Caco-2 (cell line): ENCODE results near the gene GPC5. TPM values are rescaled to one million over a fixed set of nuclear protein-coding genes. Genes with fewer than 3 reads are reported as not detected.
"Not testable (repeated sequence)": the region's sequence is repeated elsewhere in the genome, so short reads cannot be mapped to it uniquely, and the experiment has no call there.

ENCODE experiments used
- BruUV-seq: library from RNA; stranded (reverse); fragments of 400-500 nt; replicated peaks from 2 replicates; lab custom pipeline; 2021; lab: Mats Ljungman, UMichigan
- CTCF ChIA-PET: fragments of 300-600 bp; sonication (Branson Sonifier 250); formaldehyde crosslinking; loops from one replicate; lab custom pipeline; 2022; ENCODE audit warnings: antibody characterized with exemption; lab: Charles Lee
- POLR2A ChIA-PET: fragments of 300-600 bp; sonication (Branson Sonifier 250); formaldehyde crosslinking; loops from one replicate; lab custom pipeline; 2022; ENCODE audit warnings: antibody characterized with exemption; lab: Charles Lee
- DNase-seq, 2 experiments: peaks; one replicate each; pipeline versions ENCODE4 v3.0.0 to v3.0.0-alpha.2; 2020 to 2022
- H3K27me3 ChIP-seq: replicated peaks from 2 replicates; pipeline ENCODE4 v1.6.0; 2011; ENCODE audit warnings: low read length; ENCODE audit not compliant: control insufficient read depth, insufficient read depth
- H3K36me3 ChIP-seq: 2 replicates; pipeline ENCODE4 v1.5.1; 2011; ENCODE audit warnings: low read length; ENCODE audit not compliant: control insufficient read depth, insufficient read depth
- H3K4me1 ChIP-seq: fragments of 250-450 bp; sonication (Bioruptor Pico); 2 replicates; pipeline ENCODE4 v1.5.1; 2020; ENCODE audit warnings: mild to moderate bottlenecking
- H3K4me3 ChIP-seq: 2 replicates; pipeline ENCODE4 v1.5.1; 2011; ENCODE audit warnings: low read depth, mild to moderate bottlenecking, control low read depth, low read length
- H3K9me3 ChIP-seq: fragments of 250-450 bp; sonication (Bioruptor Pico); 2 replicates; pipeline ENCODE4 v1.5.1; 2020; ENCODE audit warnings: mild to moderate bottlenecking, moderate library complexity
- H3K27ac Mint-ChIP-seq: one replicate; pipeline ENCODE4 v1.8.0; 2022; ENCODE audit warnings: mixed read lengths; ENCODE audit not compliant: unreplicated experiment
- H3K27me3 Mint-ChIP-seq: one replicate; pipeline ENCODE4 v1.8.0; 2022; ENCODE audit warnings: mixed read lengths; ENCODE audit not compliant: insufficient read depth, unreplicated experiment
- H3K36me3 Mint-ChIP-seq: one replicate; pipeline ENCODE4 v1.8.0; 2022; ENCODE audit warnings: mild to moderate bottlenecking, mixed read lengths; ENCODE audit not compliant: insufficient read depth, unreplicated experiment
- H3K4me1 Mint-ChIP-seq: one replicate; pipeline ENCODE4 v1.8.0; 2022; ENCODE audit warnings: low read depth, mixed read lengths; ENCODE audit not compliant: unreplicated experiment
- H3K4me3 Mint-ChIP-seq: one replicate; pipeline ENCODE4 v1.8.0; 2022; ENCODE audit warnings: mild to moderate bottlenecking, moderate library complexity, mixed read lengths; ENCODE audit not compliant: unreplicated experiment
- H3K9me3 Mint-ChIP-seq: one replicate; pipeline ENCODE4 v1.8.0; 2022; ENCODE audit warnings: mixed read lengths; ENCODE audit not compliant: unreplicated experiment
- intact Hi-C: fragments of 100-400 bp; cut with micrococcal nuclease; formaldehyde crosslinking; loops from one replicate; pipeline ENCODE4 v1.10.0; 2022; ENCODE audit not compliant: unreplicated experiment
- total RNA-seq: library from RNA; stranded (reverse); gene quantifications from 2 replicates; pipeline ENCODE4 v1.2.3, GENCODE V29; 2022
- TF ChIP-seq, protein P1 (sequence below), 2 experiments: fragments of 200-600 bp in 1 of 2; IDR thresholded peaks; 1 replicate in 1 of 2; 2 replicates in 1 of 2; pipeline versions ENCODE4 v1.5.1 to v1.8.0; 2011 to 2022; ENCODE audit warnings: antibody characterized with exemption in 1 of 2, control low read depth in 1 of 2, inconsistent platforms in 1 of 2, low read depth in 1 of 2, low read length in 1 of 2, mild to moderate bottlenecking in 1 of 2, moderate library complexity in 1 of 2; ENCODE audit not compliant: insufficient read depth in 1 of 2, severe bottlenecking in 1 of 2, unreplicated experiment in 1 of 2

The GPC5 gene
- total RNA-seq, 1 experiment from 2014 or later, result 4.1 TPM

DNA sequence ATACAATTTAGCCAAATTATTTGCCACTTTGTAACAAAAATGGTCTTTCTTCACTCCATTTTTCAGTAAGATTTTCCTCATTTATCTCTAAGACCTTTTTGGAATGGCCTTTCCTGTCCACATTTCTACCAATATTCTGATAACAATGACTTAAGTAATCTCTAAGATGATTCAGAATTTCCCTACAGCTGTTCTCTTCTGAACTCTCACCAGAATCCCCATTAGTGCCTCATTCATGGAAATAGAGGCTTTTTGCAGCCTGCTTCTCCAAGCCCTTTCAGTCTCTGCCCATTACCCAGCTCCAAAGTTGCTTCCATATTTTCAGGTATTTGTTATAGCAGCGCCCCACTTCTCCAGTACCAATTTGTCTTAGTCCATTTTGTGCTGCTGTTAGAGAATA, 867.0 kb downstream of the GPC5 start:
- intact Hi-C loops, result no loop called here
- Histone ChIP-seq H3K36me3 (no peaks in the 10 kb centered on the region), H3K9me3 (no peaks in the 10 kb centered on the region; the same call in 1 of the 2 replicates), H3K4me1 (no peaks in the 10 kb centered on the region), H3K4me3 (no peak overlapping the region), H3K27me3 (no peaks in the 10 kb centered on the region)
- no peaks in the 10 kb centered on the region for H3K27me3 Mint-ChIP-seq
- H3K27ac Mint-ChIP-seq, result no peak overlapping the region
- DNase-seq, result no peak
- no peaks in the 10 kb centered on the region for H3K9me3 Mint-ChIP-seq
- H3K4me3 Mint-ChIP-seq, result no peak overlapping the region
- ChIA-PET POLR2A (no interaction called here), CTCF (no interaction called here)
- H3K36me3 Mint-ChIP-seq, result no peaks in the 10 kb centered on the region
- H3K4me1 Mint-ChIP-seq, result peaks cover 11% of the 10 kb centered on the region
- TF ChIP-seq, protein P1, sequence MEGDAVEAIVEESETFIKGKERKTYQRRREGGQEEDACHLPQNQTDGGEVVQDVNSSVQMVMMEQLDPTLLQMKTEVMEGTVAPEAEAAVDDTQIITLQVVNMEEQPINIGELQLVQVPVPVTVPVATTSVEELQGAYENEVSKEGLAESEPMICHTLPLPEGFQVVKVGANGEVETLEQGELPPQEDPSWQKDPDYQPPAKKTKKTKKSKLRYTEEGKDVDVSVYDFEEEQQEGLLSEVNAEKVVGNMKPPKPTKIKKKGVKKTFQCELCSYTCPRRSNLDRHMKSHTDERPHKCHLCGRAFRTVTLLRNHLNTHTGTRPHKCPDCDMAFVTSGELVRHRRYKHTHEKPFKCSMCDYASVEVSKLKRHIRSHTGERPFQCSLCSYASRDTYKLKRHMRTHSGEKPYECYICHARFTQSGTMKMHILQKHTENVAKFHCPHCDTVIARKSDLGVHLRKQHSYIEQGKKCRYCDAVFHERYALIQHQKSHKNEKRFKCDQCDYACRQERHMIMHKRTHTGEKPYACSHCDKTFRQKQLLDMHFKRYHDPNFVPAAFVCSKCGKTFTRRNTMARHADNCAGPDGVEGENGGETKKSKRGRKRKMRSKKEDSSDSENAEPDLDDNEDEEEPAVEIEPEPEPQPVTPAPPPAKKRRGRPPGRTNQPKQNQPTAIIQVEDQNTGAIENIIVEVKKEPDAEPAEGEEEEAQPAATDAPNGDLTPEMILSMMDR (IDR thresholded peaks at IDR 0.05; ENCODE audit: insufficient read depth in 1 of 2, low read depth in 1 of 2, low read length in 1 of 2, severe bottlenecking in 1 of 2, unreplicated experiment in 1 of 2), result no peak
- BruUV-seq, result no TSS peak

DNA sequence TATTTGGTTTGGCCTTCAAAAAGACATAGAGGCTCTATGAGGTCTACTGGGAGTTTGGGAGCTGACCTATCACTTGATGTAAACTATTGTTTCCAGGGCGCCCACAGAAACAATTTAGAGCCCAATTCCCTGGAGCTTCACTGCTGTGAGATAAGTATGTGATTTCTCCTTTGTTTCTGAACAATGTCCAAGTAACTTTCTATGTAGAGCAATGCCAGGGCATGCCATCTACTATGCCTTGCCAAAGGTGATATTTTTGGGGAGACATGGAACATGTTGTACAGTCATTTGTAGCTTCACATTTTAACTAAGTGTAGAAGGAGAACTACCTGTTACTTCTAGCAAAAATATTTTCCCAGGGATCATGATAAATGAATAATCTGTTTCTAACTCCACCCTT, 872.6 kb downstream of the GPC5 start:
- CTCF ChIA-PET, result no interaction called here
- intact Hi-C loops, result no loop called here
- POLR2A ChIA-PET, result no interaction called here
- no peaks in the 10 kb centered on the region; the same call in 1 of the 2 replicates for H3K27me3 ChIP-seq
- TF ChIP-seq, protein P1 (IDR thresholded peaks at IDR 0.05; ENCODE audit: insufficient read depth in 1 of 2, low read depth in 1 of 2, low read length in 1 of 2, severe bottlenecking in 1 of 2, unreplicated experiment in 1 of 2), result no peak
- H3K9me3 ChIP-seq, result no peaks in the 10 kb centered on the region; the same call in 1 of the 2 replicates
- no peaks in the 10 kb centered on the region for H3K4me1 Mint-ChIP-seq
- H3K9me3 Mint-ChIP-seq, result no peaks in the 10 kb centered on the region
- BruUV-seq, result no TSS peak
- H3K4me3 ChIP-seq, result no peak overlapping the region
- DNase-seq, result no peak
- H3K4me1 ChIP-seq, result no peaks in the 10 kb centered on the region
- no peak overlapping the region for H3K4me3 Mint-ChIP-seq
- no peaks in the 10 kb centered on the region for H3K36me3 ChIP-seq
- no peak overlapping the region for H3K27ac Mint-ChIP-seq
- no peaks in the 10 kb centered on the region for H3K27me3 Mint-ChIP-seq
- no peaks in the 10 kb centered on the region for H3K36me3 Mint-ChIP-seq

DNA sequence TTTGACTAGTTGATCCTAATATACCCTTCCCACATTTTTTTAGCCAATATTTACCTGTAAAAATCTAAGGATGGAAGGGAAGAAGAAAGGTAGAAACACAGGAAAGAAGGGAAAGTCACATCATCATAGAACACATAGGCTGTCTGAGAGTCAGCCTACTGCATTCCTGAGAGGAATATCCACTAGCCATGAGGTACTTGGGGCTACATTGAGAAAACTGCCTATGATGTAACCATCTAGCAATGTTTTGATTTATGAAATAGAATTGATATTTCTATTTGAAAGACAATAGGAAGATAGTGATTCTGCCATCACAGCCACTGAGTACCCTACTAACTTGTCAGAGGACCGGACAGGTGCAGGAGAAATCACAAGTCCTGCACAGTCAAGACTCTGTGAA, 873.8 kb downstream of the GPC5 start:
- intact Hi-C loops, result no loop called here
- BruUV-seq, result no TSS peak
- Mint-ChIP-seq H3K4me3 (no peak overlapping the region), H3K4me1 (no peaks in the 10 kb centered on the region), H3K27me3 (no peaks in the 10 kb centered on the region), H3K36me3 (no peaks in the 10 kb centered on the region), H3K9me3 (no peaks in the 10 kb centered on the region), H3K27ac (no peak overlapping the region)
- Histone ChIP-seq H3K27me3 (no peaks in the 10 kb centered on the region; the same call in 1 of the 2 replicates), H3K9me3 (no peaks in the 10 kb centered on the region; the same call in 1 of the 2 replicates), H3K36me3 (no peaks in the 10 kb centered on the region), H3K4me1 (no peaks in the 10 kb centered on the region), H3K4me3 (no peak overlapping the region)
- TF ChIP-seq, protein P1 (IDR thresholded peaks at IDR 0.05; ENCODE audit: insufficient read depth in 1 of 2, low read depth in 1 of 2, low read length in 1 of 2, severe bottlenecking in 1 of 2, unreplicated experiment in 1 of 2), result no peak
- CTCF ChIA-PET, result no interaction called here
- DNase-seq, result no peak
- POLR2A ChIA-PET, result no interaction called here

DNA sequence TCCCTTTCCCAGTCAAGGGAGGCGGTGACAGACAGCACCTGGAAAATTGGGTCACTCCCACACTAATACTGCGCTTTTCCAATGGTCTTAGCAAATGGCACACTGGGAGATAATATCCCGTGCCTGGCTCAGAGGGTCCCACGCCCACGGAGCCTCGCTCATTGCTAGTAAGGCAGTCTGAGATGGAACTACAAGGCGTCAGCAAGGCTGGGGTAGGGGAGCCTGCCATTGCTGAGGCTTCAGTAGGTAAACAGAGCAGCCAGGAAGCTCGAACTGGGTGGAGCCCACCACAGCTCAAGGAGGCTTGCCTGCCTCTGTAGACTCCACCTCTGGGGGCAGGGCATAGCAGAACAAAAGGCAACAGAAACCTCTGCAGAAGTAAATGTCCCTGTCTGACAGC, 882.6 kb downstream of the GPC5 start:
- H3K4me3 Mint-ChIP-seq, H3K27ac Mint-ChIP-seq, H3K36me3 Mint-ChIP-seq, H3K9me3 ChIP-seq, DNase-seq, H3K27me3 Mint-ChIP-seq, H3K27me3 ChIP-seq, H3K36me3 ChIP-seq, H3K9me3 Mint-ChIP-seq, intact Hi-C loops, CTCF ChIA-PET, POLR2A ChIA-PET, H3K4me1 ChIP-seq, H3K4me3 ChIP-seq, H3K4me1 Mint-ChIP-seq, BruUV-seq: not testable (repeated sequence)

DNA sequence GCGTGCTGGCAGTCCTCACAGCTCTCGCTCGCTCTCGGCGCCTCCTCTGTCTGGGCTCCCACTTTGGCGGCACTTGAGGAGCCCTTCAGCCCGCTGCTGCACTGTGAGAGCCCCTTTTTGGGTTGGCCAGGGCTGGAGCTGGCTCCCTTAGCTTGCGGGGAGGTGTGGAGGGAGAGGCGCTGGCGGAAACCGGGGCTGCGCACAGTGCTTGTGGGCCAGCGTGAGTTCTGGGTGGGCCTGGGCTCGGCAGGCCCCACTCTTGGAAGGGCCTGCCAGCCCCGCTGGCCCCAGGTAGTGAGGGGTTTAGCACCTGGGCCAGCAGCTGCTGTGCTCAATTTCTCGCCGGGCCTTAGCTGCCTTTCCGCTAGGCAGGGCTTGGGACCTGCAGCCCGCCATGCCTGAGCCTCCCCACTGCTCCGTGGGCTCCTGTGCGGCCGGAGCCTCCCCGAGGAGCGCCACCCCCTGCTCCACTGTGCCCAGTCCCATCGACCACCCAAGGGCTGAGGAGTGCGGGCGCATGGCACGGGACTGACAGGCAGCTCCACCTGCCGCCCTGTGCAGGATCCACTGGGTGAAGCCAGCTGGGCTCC, 892.4 kb downstream of the GPC5 start:
- intact Hi-C loops, H3K27me3 Mint-ChIP-seq, BruUV-seq: not testable (repeated sequence)

More for the DNA sequence above, 892.4 kb downstream of the GPC5 start:
- H3K27me3 ChIP-seq, H3K4me1 Mint-ChIP-seq, H3K36me3 Mint-ChIP-seq, H3K4me3 ChIP-seq, POLR2A ChIA-PET, CTCF ChIA-PET, DNase-seq, H3K9me3 ChIP-seq, H3K27ac Mint-ChIP-seq, H3K36me3 ChIP-seq, H3K4me1 ChIP-seq, H3K4me3 Mint-ChIP-seq: not testable (repeated sequence)
- H3K9me3 Mint-ChIP-seq, result peaks cover 35% of the 10 kb centered on the region
